Stimulated activated CD4-positive, alpha-beta T cell treated with anti-CD3 and anti-CD28 coated beads, Interleukin-4, amount 100 ng/mL, for 1 hour (primary cell): ENCODE results near the gene PIK3CG.

Source experiments
- DNase-seq: peaks from one replicate; pipeline ENCODE4 v3.0.0-alpha.2; 2020

PIK3CG gene

GRCh38 chr7:106858618-106859532, 6.2 kb upstream of the PIK3CG start:
- DNase-seq, result no peak

GRCh38 chr7:106862317-106863089, 2.6 kb upstream of the PIK3CG start:
- DNase-seq, result no peak

GRCh38 chr7:106863274-106863997, 1.6 kb upstream of the PIK3CG start:
- no peak for DNase-seq

GRCh38 chr7:106864298-106865081, 592 bp upstream of the PIK3CG start:
- DNase-seq, result no peak

- no peak for DNase-seq
These were observed 1.5 kb downstream of the PIK3CG start for GRCh38 chr7:106866298-106867281.

- no peak for DNase-seq
These were observed 2.7 kb downstream of the PIK3CG start for GRCh38 chr7:106867641-106868351.

- DNase-seq, result no peak
These were observed 3.3 kb downstream of the PIK3CG start for GRCh38 chr7:106868364-106868763.

- no peak for DNase-seq
These were observed 4.9 kb downstream of the PIK3CG start for GRCh38 chr7:106869954-106870353.

GRCh38 chr7:106870528-106870927, 5.4 kb downstream of the PIK3CG start:
- DNase-seq, result no peak

- DNase-seq, result no peak
These were observed 5.9 kb downstream of the PIK3CG start for GRCh38 chr7:106870983-106871410.

- no peak for DNase-seq
These were observed 6.9 kb downstream of the PIK3CG start for GRCh38 chr7:106871793-106872571.

GRCh38 chr7:106872763-106873162, 7.7 kb downstream of the PIK3CG start:
- no peak for DNase-seq

GRCh38 chr7:106874076-106874475, 9.0 kb downstream of the PIK3CG start:
- no peak for DNase-seq

- DNase-seq, result no peak
These were observed 10.4 kb downstream of the PIK3CG start for GRCh38 chr7:106875508-106875907.

GRCh38 chr7:106878748-106879439, 13.8 kb downstream of the PIK3CG start:
- no peak for DNase-seq

GRCh38 chr7:106881984-106882383, 16.9 kb downstream of the PIK3CG start:
- DNase-seq, result no peak

GRCh38 chr7:106883456-106884026, 18.5 kb downstream of the PIK3CG start:
- no peak for DNase-seq

GRCh38 chr7:106885652-106886051, 20.6 kb downstream of the PIK3CG start:
- no peak for DNase-seq

- DNase-seq, result no peak
These were observed 22.3 kb downstream of the PIK3CG start for GRCh38 chr7:106887421-106887820.
